Trophoblast cell (in vitro differentiated cells and primary cell): ENCODE data around the gene LEMD3.

Source experiments
- DNase-seq, 2 donors: peaks; one replicate each; pipeline ENCODE4 v3.0.0-alpha.2; 2016
- H2AFZ ChIP-seq: 2 replicates; pipeline ENCODE4 v1.6.1; 2013; ENCODE audit warnings: low read length, moderate library complexity, mild to moderate bottlenecking; ENCODE audit not compliant: insufficient read depth, poor library complexity
- H2AK5ac ChIP-seq: 2 replicates; pipeline ENCODE4 v1.6.1; 2013; ENCODE audit warnings: mild to moderate bottlenecking, low read length
- H2BK120ac ChIP-seq: 2 replicates; pipeline ENCODE4 v1.6.1; 2013; ENCODE audit warnings: low read length, mild to moderate bottlenecking, moderate library complexity; ENCODE audit not compliant: insufficient read depth, poor library complexity
- H2BK12ac ChIP-seq: 2 replicates; pipeline ENCODE4 v1.6.1; 2013; ENCODE audit warnings: mild to moderate bottlenecking, low read length, moderate library complexity
- H2BK5ac ChIP-seq: 2 replicates; pipeline ENCODE4 v1.6.1; 2013; ENCODE audit warnings: low read length, low read depth, moderate library complexity, mild to moderate bottlenecking; ENCODE audit not compliant: poor library complexity
- H3K14ac ChIP-seq: 2 replicates; pipeline ENCODE4 v1.6.1; 2013; ENCODE audit warnings: mild to moderate bottlenecking, low read length
- H3K18ac ChIP-seq: 2 replicates; pipeline ENCODE4 v1.6.1; 2013; ENCODE audit warnings: mild to moderate bottlenecking, low read length
- H3K23ac ChIP-seq: 2 replicates; pipeline ENCODE4 v1.6.1; 2013; ENCODE audit warnings: low read length
- H3K27ac ChIP-seq: 2 replicates; pipeline ENCODE4 v1.5.1; 2013; ENCODE audit warnings: low read depth, mild to moderate bottlenecking, inconsistent platforms, low read length, moderate library complexity
- H3K27me3 ChIP-seq: 2 replicates; pipeline ENCODE4 v1.6.1; 2013; ENCODE audit warnings: inconsistent platforms, mild to moderate bottlenecking, low read length, moderate library complexity; ENCODE audit not compliant: insufficient read depth
- H3K36me3 ChIP-seq, 2 experiments: 1 replicate in 1 of 2; 2 replicates in 1 of 2; pipeline ENCODE4 v1.6.1; 2013; ENCODE audit warnings: low read length in 2 of 2, mild to moderate bottlenecking in 2 of 2, moderate library complexity in 1 of 2; ENCODE audit not compliant: insufficient read depth in 2 of 2, control insufficient read depth in 1 of 2
- H3K4ac ChIP-seq: 2 replicates; pipeline ENCODE4 v1.6.1; 2013; ENCODE audit warnings: low read depth, mild to moderate bottlenecking, low read length, moderate library complexity
- H3K4me1 ChIP-seq, 2 experiments: 1 replicate in 1 of 2; 2 replicates in 1 of 2; pipeline ENCODE4 v1.6.1; 2013; ENCODE audit warnings: low read length in 2 of 2, mild to moderate bottlenecking in 2 of 2, moderate library complexity in 1 of 2; ENCODE audit not compliant: insufficient read depth in 2 of 2, control insufficient read depth in 1 of 2
- H3K4me2 ChIP-seq: 2 replicates; pipeline ENCODE4 v1.6.1; 2013; ENCODE audit warnings: inconsistent platforms, mild to moderate bottlenecking, low read length, moderate library complexity
- H3K4me3 ChIP-seq: 2 replicates; pipeline ENCODE4 v1.5.1; 2013; ENCODE audit warnings: mild to moderate bottlenecking, low read depth, low read length, inconsistent platforms
- H3K79me1 ChIP-seq: one replicate; pipeline ENCODE4 v1.6.1; 2013; ENCODE audit warnings: low read length
- H3K79me2 ChIP-seq: 2 replicates; pipeline ENCODE4 v1.6.1; 2013; ENCODE audit warnings: low read length, mild to moderate bottlenecking; ENCODE audit not compliant: control insufficient read depth, insufficient read depth, poor library complexity
- H3K9ac ChIP-seq: 2 replicates; pipeline ENCODE4 v1.6.1; 2013; ENCODE audit warnings: mild to moderate bottlenecking, low read length
- H3K9me3 ChIP-seq: 2 replicates; pipeline ENCODE4 v1.6.1; 2013; ENCODE audit warnings: low read depth, mild to moderate bottlenecking, control low read depth, inconsistent platforms, low read length; ENCODE audit not compliant: insufficient read depth
- H4K12ac ChIP-seq: 2 replicates; pipeline ENCODE4 v1.6.1; 2013; ENCODE audit warnings: low read depth, mild to moderate bottlenecking, low read length, moderate library complexity
- H4K8ac ChIP-seq: 2 replicates; pipeline ENCODE4 v1.6.1; 2013; ENCODE audit warnings: low read depth, mild to moderate bottlenecking, low read length, moderate library complexity
- H4K91ac ChIP-seq: one replicate; pipeline ENCODE4 v1.6.1; 2013; ENCODE audit warnings: low read depth, mild to moderate bottlenecking, low read length, moderate library complexity
- WGBS: extraction: QIAGEN DNeasy Blood & Tissue Kit; methylation state at CpG from one replicate; pipeline ENCODE4 v1.1.7; 2013; ENCODE audit warnings: missing lambda C conversion rate; ENCODE audit not compliant: insufficient read length, insufficient coverage; ENCODE audit errors: extremely low coverage; 5-methylcytosine and 5-hydroxymethylcytosine counted together

LEMD3 gene

DNA sequence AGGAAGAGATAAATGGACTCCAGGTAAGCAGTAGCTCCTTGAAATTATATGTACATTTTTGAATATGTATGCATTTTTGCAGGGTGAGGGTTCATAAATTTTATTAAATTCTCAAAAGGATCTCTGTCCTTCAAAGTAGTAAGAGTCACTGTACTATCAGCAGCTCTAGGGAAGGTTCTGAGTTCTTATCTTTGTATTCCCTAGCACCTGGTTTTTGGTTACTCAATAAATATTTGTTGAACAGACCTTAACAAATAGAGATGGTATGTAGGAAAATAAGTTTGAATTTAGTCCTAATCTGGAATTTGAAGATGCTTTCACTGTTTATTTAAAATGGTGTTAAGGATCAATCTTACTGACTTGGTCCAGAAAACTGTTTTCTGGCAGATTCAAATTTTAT lies 18.3 kb downstream of the LEMD3 start:
- Histone ChIP-seq H4K12ac (no peak overlapping the region), H3K14ac (no peak overlapping the region), H3K9me3 (no peaks in the 10 kb centered on the region), H2BK5ac (no peak overlapping the region), H3K27ac (no peak overlapping the region), H3K4ac (no peak overlapping the region), H4K8ac (no peak overlapping the region), H3K18ac (no peak overlapping the region), H2BK120ac (no peak overlapping the region), H2BK12ac (no peak overlapping the region), H3K4me3 (no peak overlapping the region), H3K79me2 (no peaks in the 10 kb centered on the region), H2AK5ac (no peak overlapping the region), H4K91ac (no peak overlapping the region), H3K4me2 (no peak overlapping the region), H2AFZ (no peak overlapping the region), H3K23ac (no peak overlapping the region), H3K79me1 (no peaks in the 10 kb centered on the region), H3K9ac (no peak overlapping the region), H3K36me3 (peaks cover 0 to 2% of the 10 kb centered on the region in 2 experiments), H3K4me1 (no peaks in the 10 kb centered on the region), H3K27me3 (no peaks in the 10 kb centered on the region)
- DNase-seq = no peak

DNA sequence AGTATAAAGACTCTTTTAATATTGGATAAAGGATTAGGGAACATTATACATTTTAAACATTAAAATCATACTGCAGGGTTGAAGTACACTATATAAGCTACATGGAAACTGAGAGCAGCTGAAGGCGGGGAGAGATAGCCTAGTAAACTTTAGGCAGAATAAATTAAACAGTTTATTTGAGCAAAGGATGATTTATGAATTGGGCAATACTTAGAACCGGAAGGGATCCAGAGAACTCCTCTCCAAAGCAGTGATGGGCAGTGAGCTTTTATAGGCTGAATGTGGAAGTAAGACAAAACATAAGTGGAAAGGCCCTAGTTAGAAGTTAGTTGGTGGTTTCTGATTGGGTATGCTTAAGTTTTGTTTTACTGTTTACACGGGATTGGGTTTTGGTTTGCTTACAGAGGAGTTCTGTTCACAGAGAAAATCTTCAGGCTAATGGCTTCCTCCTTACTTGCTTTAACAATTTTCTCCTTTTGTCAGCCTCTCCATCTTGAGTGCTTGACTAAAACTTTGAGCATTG lies 18.9 kb downstream of the LEMD3 start:
- H4K8ac ChIP-seq = no peak overlapping the region
- H3K23ac ChIP-seq = no peak overlapping the region
- WGBS = no CpG with 5 or more reads among the region's 3 CpGs
- no peaks in the 10 kb centered on the region for H3K79me2 ChIP-seq
- H3K4me2 ChIP-seq = no peak overlapping the region
- H3K79me1 ChIP-seq = no peaks in the 10 kb centered on the region
- no peak overlapping the region for H4K91ac ChIP-seq
- H3K4me3 ChIP-seq = no peak overlapping the region
- no peak for DNase-seq
- H2BK120ac ChIP-seq = no peak overlapping the region
- no peak overlapping the region for H3K9ac ChIP-seq
- peaks cover 0 to 2% of the 10 kb centered on the region in 2 experiments for H3K36me3 ChIP-seq
- no peak overlapping the region for H3K4ac ChIP-seq
- H2BK5ac ChIP-seq = no peak overlapping the region
- H4K12ac ChIP-seq = no peak overlapping the region
- no peaks in the 10 kb centered on the region for H3K27me3 ChIP-seq
- H3K9me3 ChIP-seq = no peaks in the 10 kb centered on the region
- no peak overlapping the region for H3K14ac ChIP-seq
- no peak overlapping the region for H2AK5ac ChIP-seq
- H3K18ac ChIP-seq = no peak overlapping the region
- no peaks in the 10 kb centered on the region for H3K4me1 ChIP-seq
- no peak overlapping the region for H3K27ac ChIP-seq
- H2AFZ ChIP-seq = no peak overlapping the region
- no peak overlapping the region for H2BK12ac ChIP-seq

DNA sequence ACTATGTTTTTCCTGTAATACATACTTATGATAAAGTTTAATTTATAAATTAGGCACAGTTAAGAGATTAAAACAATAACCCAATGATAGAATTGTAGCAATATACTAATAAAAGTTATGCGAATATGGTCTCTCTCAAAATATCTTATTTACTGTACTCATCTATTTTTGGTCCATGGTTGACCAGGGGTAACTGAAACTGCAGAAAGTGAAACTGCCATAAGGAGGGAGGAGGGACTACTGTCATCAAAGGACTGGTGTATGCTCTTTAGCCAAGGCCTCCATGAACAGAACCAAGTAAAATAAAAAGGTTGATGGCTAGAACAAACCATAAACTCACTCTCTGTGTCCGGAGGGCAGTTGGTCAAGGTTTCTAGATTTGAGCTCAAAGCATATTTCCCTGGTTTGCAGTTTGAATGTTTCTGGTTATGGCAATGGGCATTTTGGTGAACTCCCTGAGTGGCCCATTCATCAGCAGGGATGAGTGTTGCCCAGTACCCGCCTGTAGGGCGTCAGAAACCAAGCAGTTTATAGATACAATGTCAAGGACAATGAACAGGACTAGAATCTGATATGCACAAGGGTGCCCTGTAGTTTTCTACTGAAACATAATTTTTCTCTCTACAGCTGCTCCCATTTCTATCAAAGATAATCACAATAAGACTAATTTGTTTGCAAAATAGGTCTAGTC lies 19.8 kb downstream of the LEMD3 start:
- Histone ChIP-seq H3K36me3 (peaks cover 0 to 2% of the 10 kb centered on the region in 2 experiments), H3K14ac (no peak overlapping the region), H2BK120ac (no peak overlapping the region), H4K12ac (no peak overlapping the region), H2BK12ac (no peak overlapping the region), H3K9me3 (no peaks in the 10 kb centered on the region), H3K79me1 (no peaks in the 10 kb centered on the region), H4K8ac (no peak overlapping the region), H3K4ac (no peak overlapping the region), H4K91ac (no peak overlapping the region), H3K27ac (no peak overlapping the region), H3K23ac (no peak overlapping the region), H3K79me2 (no peaks in the 10 kb centered on the region), H3K27me3 (no peaks in the 10 kb centered on the region), H3K4me2 (no peak overlapping the region), H3K9ac (no peak overlapping the region), H2AK5ac (no peak overlapping the region), H2BK5ac (no peak overlapping the region), H3K18ac (no peak overlapping the region), H3K4me1 (no peaks in the 10 kb centered on the region), H3K4me3 (no peak overlapping the region), H2AFZ (no peak overlapping the region)
- DNase-seq = no peak
- no CpG with 5 or more reads among the region's 4 CpGs for WGBS

DNA sequence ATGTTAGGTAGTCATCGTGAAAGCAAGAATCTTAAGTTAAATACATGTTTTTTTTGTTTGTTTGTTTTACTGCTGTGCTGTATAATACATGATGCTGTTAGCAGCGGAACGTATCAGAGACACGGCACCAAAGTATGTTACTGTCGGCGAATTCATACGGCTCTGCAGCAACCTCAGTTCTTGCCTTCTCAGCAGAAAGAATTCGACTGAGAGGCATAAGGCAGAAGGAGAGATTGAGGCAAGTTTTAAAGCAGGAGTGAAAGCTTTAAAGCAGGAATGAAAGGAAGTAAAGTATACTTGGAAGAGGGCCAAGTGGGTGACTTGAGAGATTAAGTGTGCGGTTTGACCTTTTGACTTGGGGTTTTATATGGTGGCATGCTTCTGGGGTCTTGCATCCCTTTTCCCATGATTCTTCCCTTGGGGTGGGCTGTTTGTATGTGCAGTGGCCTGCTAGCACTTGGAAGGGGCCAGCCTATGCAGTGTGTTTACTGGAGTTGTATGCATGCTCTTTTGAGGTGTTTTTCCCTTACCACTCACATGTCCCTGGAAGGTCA lies 23.7 kb downstream of the LEMD3 start:
- H3K9ac ChIP-seq = no peak overlapping the region
- no CpG with 5 or more reads among the region's 9 CpGs for WGBS
- no peaks in the 10 kb centered on the region for H3K4me1 ChIP-seq
- no peak overlapping the region for H2BK5ac ChIP-seq
- no peak overlapping the region for H3K4ac ChIP-seq
- H2BK120ac ChIP-seq = no peak overlapping the region
- no peak overlapping the region for H3K23ac ChIP-seq
- no peak overlapping the region for H3K27ac ChIP-seq
- no peak overlapping the region for H4K91ac ChIP-seq
- H2AFZ ChIP-seq = no peak overlapping the region
- H3K4me2 ChIP-seq = no peak overlapping the region
- no peak overlapping the region for H3K4me3 ChIP-seq
- no peak overlapping the region for H4K8ac ChIP-seq
- H3K14ac ChIP-seq = no peak overlapping the region
- H3K18ac ChIP-seq = no peak overlapping the region
- H3K9me3 ChIP-seq = no peaks in the 10 kb centered on the region
- H3K36me3 ChIP-seq = no peaks in the 10 kb centered on the region
- no peaks in the 10 kb centered on the region for H3K79me2 ChIP-seq
- no peaks in the 10 kb centered on the region for H3K27me3 ChIP-seq
- no peak overlapping the region for H4K12ac ChIP-seq
- H2AK5ac ChIP-seq = no peak overlapping the region
- DNase-seq = no peak
- no peak overlapping the region for H2BK12ac ChIP-seq
- no peaks in the 10 kb centered on the region for H3K79me1 ChIP-seq
